SKM-1 treated with dmso at 0.1 percent for 144 hours (cell line): ENCODE data around the gene SNAPC3.
"Not testable (repeated sequence)": the region's sequence is repeated elsewhere in the genome, so short reads cannot be mapped to it uniquely, and the experiment has no call there.

Source experiments
- DNase-seq: peaks from one replicate; lab custom pipeline; 2025; ENCODE audit not compliant: unreplicated experiment; lab: John Stamatoyannopoulos, UW

Gene SNAPC3

DNA sequence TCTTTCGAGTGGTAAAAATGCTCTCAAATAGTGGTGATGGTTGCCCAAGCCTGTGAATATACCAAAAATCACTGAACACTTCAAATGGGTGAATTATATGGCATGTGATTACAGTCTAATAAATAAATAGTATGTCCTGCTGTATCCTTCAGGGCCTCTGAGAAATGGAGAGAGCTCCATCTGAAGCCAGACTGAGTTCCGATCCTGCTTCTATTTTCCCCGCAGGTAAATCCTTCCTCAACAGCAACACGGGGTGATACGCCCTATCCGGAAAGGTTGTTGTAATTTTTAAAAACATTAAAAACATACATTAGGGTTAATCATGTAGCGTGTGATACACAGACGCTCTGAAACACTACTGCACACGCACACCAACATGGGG lies 695 bp upstream of the SNAPC3 start:
- no peak for DNase-seq

- no peak for DNase-seq
Observed at GRCh38 chr9:15423231-15423985, 732 bp downstream of the SNAPC3 start.

DNA sequence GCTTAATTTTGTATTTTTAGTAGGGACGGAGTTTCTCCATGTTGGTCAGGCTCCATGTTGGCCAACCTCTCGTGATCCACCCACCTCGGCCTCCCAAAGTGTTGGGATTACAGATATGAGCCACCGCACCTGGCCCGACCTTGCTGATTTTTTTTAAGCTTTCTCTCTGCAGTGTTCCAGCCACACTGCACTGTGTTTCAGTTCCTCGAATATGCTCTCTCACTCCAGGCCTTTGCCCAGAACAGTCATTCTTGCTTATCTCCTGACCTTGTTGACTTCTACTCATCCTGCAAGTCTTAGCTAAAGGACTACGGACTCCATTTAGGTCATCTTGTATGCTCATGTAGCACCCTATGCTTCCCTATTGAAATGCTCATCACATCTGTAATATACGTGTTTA lies 3.3 kb downstream of the SNAPC3 start:
- no peak for DNase-seq

GRCh38 chr9:15427702-15428101 lies 5.0 kb downstream of the SNAPC3 start:
- DNase-seq, result not testable (repeated sequence)

GRCh38 chr9:15430920-15431844 lies 8.5 kb downstream of the SNAPC3 start:
- no peak for DNase-seq

DNA sequence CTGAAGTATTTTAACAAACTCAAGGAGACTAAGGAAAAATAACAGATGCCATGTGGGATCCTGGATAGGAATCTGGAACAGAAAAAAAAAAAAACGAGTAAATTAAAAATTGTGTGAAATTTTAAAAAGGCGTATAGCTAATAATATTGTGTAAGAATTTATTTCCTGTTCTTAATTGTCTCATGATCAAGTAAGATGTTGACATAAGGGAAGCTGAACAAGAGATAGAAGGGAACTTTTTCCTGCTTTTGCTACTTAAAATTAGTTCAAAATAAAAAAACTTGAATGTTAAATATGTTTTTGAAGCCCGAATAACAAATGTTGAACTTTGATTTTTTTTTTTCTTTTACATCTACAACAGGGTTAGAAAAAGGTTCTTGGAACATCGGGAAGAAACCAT lies 10.5 kb downstream of the SNAPC3 start:
- no peak for DNase-seq

- DNase-seq, result no peak
Observed at GRCh38 chr9:15433661-15434060, 11.0 kb downstream of the SNAPC3 start.

DNA sequence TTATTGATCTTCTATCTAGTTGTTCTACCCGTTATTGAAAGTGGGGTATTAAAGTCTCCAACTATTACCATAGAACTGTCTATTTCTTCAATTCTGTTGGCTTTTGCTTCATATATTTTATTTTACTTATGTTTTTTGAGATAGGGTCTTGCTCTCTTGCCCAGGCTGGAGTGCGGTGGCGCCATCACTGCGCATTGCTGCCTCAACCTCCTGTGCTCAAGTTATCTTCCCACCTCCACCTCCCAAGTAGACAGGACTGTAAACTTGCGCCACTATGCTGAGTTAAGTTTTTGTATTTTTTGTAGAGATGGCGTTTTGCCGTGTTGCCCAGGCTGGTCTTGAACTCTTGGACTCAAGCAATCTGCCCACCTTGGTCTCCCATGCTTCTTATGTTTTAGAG lies 16.2 kb downstream of the SNAPC3 start:
- no peak for DNase-seq

DNA sequence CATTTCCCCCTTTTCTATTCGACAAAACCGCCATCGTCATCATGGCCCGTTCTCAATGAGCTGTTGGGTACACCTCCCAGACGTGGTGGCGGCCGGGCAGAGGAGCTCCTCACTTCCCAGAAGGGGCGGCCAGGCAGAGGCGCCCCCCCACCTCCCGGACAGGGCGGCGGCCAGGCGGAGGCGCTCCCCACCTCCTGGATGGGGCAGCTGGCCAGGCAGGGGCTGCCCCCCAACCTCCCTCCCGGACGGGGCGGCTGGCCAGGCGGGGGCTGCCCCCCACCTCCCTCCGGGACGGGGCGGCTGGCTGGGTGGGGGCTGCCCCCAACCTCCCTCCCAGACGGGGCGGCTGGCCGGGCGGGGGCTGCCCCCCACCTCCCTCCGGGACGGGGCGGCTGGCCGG lies 19.2 kb downstream of the SNAPC3 start:
- not testable (repeated sequence) for DNase-seq

DNA sequence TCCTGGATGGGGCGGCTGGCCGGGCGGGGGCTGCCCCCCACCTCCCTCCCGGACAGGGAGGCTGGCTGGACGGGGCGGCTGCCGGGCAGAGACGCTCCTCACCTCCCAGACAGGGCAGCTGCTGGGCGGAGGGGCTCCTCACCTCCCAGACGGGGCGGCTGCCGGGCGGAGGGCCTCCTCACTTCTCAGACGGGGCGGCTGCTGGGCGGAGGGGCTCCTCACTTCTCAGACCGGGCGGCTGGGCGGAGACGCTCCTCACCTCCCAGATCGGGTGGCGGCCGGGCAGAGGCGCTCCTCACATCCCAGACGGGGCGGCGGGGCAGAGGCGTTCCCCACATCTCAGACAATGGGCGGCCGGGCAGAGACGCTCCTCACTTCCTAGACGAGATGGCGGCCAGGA lies 19.6 kb downstream of the SNAPC3 start:
- not testable (repeated sequence) for DNase-seq

DNA sequence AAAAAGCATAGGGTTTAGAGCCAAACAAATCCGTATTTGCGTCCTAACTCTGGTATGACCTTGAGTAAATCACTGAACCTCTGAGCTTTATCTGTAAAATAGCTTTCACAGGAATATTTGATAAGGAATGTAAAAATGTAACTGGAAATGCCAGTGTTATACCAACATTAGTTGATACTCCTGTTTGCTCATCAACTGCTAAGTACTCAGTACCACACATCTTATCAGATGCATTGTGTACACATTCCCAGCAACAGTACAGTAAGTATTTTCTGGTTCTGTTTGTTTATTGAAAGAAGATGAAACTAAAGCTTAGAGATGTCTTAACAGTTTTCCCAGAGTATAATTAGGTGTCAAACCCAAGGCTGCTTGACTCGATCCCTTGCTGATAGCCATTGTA lies 21.5 kb downstream of the SNAPC3 start:
- DNase-seq, result no peak

- no peak for DNase-seq
Observed at GRCh38 chr9:15453956-15454355, 31.3 kb downstream of the SNAPC3 start.

- no peak for DNase-seq
Observed at GRCh38 chr9:15461056-15461455, 38.4 kb downstream of the SNAPC3 start.

- DNase-seq, result no peak
Observed at GRCh38 chr9:15461601-15462000, 38.9 kb downstream of the SNAPC3 start.

- DNase-seq, result no peak
Observed at GRCh38 chr9:15468145-15468544, 45.5 kb downstream of the SNAPC3 start.

- DNase-seq, result no peak
Observed at GRCh38 chr9:15469406-15469805, 46.7 kb downstream of the SNAPC3 start.

DNA sequence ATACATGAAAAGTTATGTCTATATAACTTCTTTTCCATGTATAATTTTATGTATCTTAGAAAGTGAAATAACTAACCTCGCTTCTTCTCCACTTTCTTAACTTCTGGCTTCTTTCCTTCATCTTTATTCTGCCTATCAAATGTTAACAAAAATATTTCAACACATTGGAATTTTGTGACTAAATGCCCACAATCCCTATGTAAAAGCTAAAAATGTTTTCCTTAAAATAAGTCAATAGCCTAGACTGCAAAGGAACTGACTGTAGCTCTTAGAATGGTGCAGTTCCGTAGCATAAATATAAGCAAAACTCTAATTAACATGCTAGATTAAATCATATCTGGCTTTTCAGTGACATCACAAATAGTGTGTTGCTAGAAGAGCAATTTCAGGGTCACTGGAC lies 47.2 kb downstream of the SNAPC3 start:
- DNase-seq, result no peak

GRCh38 chr9:15475923-15476536 lies 53.4 kb downstream of the SNAPC3 start:
- DNase-seq, result no peak

- DNase-seq, result no peak
Observed at GRCh38 chr9:15480028-15480427, 57.4 kb downstream of the SNAPC3 start.

- DNase-seq, result no peak
Observed at GRCh38 chr9:15482146-15482545, 59.5 kb downstream of the SNAPC3 start.

- DNase-seq, result no peak
Observed at GRCh38 chr9:15484802-15485201, 62.1 kb downstream of the SNAPC3 start.
